ENCODE measurements around the gene DOCK7.

DOCK7 gene

DNA sequence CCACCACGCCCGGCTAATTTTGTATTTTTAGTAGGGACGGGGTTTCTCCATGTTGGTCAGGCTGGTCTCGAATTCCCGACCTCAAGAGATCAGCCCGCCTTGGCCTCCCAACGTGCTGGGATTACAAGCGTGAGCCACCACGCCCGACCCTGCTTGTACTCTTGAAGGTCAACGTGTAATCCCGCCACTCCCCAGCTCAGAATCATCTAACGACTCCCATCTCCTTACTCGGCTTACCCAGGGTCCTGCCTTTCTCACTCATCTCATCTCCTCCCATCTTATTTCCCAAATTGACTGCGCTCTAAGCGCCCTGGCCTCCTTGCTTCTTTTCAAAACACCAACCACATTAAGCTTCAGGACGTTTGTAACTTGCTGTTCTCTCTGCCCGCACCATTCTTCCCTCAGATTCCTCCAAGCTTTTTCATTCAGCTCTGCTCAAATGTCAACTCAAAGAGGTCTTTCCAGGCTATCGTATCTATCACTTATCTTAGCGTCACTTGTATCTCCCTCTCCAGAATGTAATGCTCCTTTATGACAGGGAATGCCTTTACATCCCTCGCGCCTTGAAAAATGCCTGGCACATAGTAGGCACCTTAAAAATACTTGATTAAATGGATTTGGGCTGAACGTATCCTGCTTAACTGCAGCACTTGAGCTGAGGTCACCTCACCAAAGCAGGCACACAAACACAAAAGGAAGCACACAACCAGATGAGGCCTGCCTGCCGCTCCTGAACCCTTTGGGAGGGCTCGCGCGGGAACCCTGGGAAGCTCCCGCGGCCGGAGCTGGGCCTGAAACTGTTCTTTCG lies 252.8 kb downstream of the DOCK7 start:
- H3K4me1 ChIP-seq (ENCODE audit: control insufficient read depth in 1 of 2, insufficient read depth in 1 of 2, low read depth in 1 of 2, low read length in 1 of 2): peaks cover 23 to 25% of the 10 kb centered on the region in 2 experiments
- H3K27me3 ChIP-seq: no peaks in the 10 kb centered on the region
- TF ChIP-seq, protein P1, sequence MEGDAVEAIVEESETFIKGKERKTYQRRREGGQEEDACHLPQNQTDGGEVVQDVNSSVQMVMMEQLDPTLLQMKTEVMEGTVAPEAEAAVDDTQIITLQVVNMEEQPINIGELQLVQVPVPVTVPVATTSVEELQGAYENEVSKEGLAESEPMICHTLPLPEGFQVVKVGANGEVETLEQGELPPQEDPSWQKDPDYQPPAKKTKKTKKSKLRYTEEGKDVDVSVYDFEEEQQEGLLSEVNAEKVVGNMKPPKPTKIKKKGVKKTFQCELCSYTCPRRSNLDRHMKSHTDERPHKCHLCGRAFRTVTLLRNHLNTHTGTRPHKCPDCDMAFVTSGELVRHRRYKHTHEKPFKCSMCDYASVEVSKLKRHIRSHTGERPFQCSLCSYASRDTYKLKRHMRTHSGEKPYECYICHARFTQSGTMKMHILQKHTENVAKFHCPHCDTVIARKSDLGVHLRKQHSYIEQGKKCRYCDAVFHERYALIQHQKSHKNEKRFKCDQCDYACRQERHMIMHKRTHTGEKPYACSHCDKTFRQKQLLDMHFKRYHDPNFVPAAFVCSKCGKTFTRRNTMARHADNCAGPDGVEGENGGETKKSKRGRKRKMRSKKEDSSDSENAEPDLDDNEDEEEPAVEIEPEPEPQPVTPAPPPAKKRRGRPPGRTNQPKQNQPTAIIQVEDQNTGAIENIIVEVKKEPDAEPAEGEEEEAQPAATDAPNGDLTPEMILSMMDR (IDR thresholded peaks at IDR 0.05): no peak
- peak overlapping the region; percentile 94 to 99 for H3K4me3 ChIP-seq (ENCODE audit: low read depth in 1 of 2, low read length in 1 of 2)
- H3K27ac ChIP-seq: peak overlapping the region; percentile 94
- no peaks in the 10 kb centered on the region for H3K36me3 ChIP-seq
- H3K9me3 ChIP-seq: no peaks in the 10 kb centered on the region

- Histone ChIP-seq H3K4me3 (ENCODE audit: low read depth in 1 of 2, low read length in 1 of 2) (no peak overlapping the region), H3K4me1 (ENCODE audit: control insufficient read depth in 1 of 2, insufficient read depth in 1 of 2, low read depth in 1 of 2, low read length in 1 of 2) (peaks cover 23 to 25% of the 10 kb centered on the region in 2 experiments), H3K27ac (no peak overlapping the region), H3K27me3 (no peaks in the 10 kb centered on the region), H3K9me3 (no peaks in the 10 kb centered on the region), H3K36me3 (no peaks in the 10 kb centered on the region)
- TF ChIP-seq, protein P1 (IDR thresholded peaks at IDR 0.05): no peak
Measured at GRCh38 chr1:62434618-62435001, 253.6 kb downstream of the DOCK7 start.

DNA sequence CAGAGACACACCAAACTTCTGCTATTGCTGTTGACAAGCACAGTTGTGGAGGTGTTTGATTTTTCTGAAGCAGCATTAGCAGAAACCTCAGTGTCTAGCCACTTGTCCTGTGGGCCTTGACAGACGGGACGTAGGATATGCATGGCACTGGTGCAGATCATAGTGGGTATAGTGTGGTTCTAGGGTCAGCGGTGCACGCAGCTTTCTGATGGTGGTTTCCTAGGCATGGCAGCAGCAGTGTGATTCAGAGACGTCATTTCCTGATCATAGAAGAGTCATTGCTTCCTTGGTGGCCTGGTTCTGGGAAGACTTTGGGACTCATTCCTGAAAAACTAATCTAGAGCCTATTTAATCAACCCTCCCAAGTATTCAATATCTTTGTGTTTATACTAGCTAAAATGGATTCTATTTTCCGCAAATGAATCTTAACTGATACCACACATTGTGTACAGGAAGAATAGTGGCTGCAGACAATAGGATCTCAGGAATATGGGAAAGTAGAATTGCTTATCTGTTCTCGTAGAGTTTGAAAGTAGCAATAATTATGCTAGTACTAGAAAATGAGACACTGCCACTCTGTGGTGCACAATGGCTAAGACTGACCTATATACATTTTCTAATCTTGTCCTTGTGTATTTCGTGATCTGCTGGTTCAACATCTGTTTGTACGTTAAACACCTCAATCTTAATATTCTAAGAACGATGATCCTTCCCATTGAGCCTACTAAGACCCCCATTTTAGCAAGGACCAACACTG lies 254.1 kb downstream of the DOCK7 start:
- H3K4me3 ChIP-seq (ENCODE audit: low read depth in 1 of 2, low read length in 1 of 2): no peak overlapping the region
- no peaks in the 10 kb centered on the region for H3K36me3 ChIP-seq
- no peak overlapping the region for H3K27ac ChIP-seq
- H3K9me3 ChIP-seq: no peaks in the 10 kb centered on the region
- TF ChIP-seq, protein P1 (IDR thresholded peaks at IDR 0.05): no peak
- no peaks in the 10 kb centered on the region for H3K27me3 ChIP-seq
- peaks cover 21 to 24% of the 10 kb centered on the region in 2 experiments for H3K4me1 ChIP-seq (ENCODE audit: control insufficient read depth in 1 of 2, insufficient read depth in 1 of 2, low read depth in 1 of 2, low read length in 1 of 2)

DNA sequence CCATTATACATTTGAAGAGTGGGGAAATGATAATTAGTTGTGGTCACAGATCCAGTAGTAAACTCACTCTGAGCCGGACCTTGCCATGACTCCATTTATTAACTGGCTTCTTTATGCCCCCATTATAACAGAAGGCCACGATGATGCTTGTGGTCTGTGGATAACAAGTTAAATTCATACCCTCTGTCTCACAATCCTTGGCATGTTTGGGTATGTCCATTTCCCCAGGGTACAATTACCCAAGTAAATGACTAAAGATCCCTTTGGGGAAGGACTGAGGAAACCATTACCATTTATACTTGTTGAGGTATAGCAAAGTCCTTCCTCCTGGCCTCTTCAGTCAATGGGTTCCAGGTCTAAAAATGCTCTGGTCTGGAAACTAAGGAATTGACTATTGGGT lies 258.6 kb downstream of the DOCK7 start:
- Histone ChIP-seq H3K36me3 (no peaks in the 10 kb centered on the region), H3K4me1 (ENCODE audit: control insufficient read depth in 1 of 2, insufficient read depth in 1 of 2, low read depth in 1 of 2, low read length in 1 of 2) (no peaks in the 10 kb centered on the region), H3K9me3 (no peaks in the 10 kb centered on the region), H3K4me3 (ENCODE audit: low read depth in 1 of 2, low read length in 1 of 2) (no peak overlapping the region), H3K27ac (no peak overlapping the region), H3K27me3 (no peaks in the 10 kb centered on the region)
- TF ChIP-seq, protein P1 (IDR thresholded peaks at IDR 0.05): no peak

GRCh38 chr1:62428351-62428750 lies 259.8 kb downstream of the DOCK7 start:
- Histone ChIP-seq H3K9me3 (no peaks in the 10 kb centered on the region), H3K27ac (no peak overlapping the region), H3K36me3 (no peaks in the 10 kb centered on the region), H3K4me1 (ENCODE audit: control insufficient read depth in 1 of 2, insufficient read depth in 1 of 2, low read depth in 1 of 2, low read length in 1 of 2) (no peaks in the 10 kb centered on the region), H3K27me3 (no peaks in the 10 kb centered on the region), H3K4me3 (ENCODE audit: low read depth in 1 of 2, low read length in 1 of 2) (no peak overlapping the region)
- TF ChIP-seq, protein P1 (IDR thresholded peaks at IDR 0.05): no peak
